Muscle of leg (tissue), 11 donors: ENCODE results near the gene PPP1R13L. TPM values are rescaled to one million over a fixed set of nuclear protein-coding genes. Genes with fewer than 3 reads are reported as not detected.

Source experiments
- DNase-seq: peaks from one replicate; pipeline ENCODE4 v3.0.0; 2013
- H3K27ac ChIP-seq: one replicate; pipeline ENCODE4 v1.5.1; 2013; ENCODE audit warnings: mild to moderate bottlenecking, low read length, control low read depth
- H3K27me3 ChIP-seq: one replicate; pipeline ENCODE4 v1.6.1; 2013; ENCODE audit warnings: low read length; ENCODE audit not compliant: control insufficient read depth, insufficient read depth
- H3K36me3 ChIP-seq: one replicate; pipeline ENCODE4 v1.6.1; 2013; ENCODE audit warnings: low read length; ENCODE audit not compliant: control insufficient read depth, insufficient read depth
- H3K4me1 ChIP-seq: one replicate; pipeline ENCODE4 v1.6.1; 2013; ENCODE audit warnings: low read length; ENCODE audit not compliant: control insufficient read depth, insufficient read depth
- H3K4me3 ChIP-seq: one replicate; pipeline ENCODE4 v1.5.1; 2013; ENCODE audit warnings: low read length, control low read depth
- H3K9me3 ChIP-seq: replicated peaks from 2 replicates; pipeline ENCODE4 v1.6.1; 2013; ENCODE audit warnings: low read depth, low read length; ENCODE audit not compliant: control insufficient read depth
- WGBS: methylation state at CpG from one replicate; pipeline ENCODE4 v1.1.5; 2013; ENCODE audit warnings: missing lambda C conversion rate; ENCODE audit not compliant: insufficient coverage; 5-methylcytosine and 5-hydroxymethylcytosine counted together
- polyA plus RNA-seq, 8 donors: library from polyadenylated mRNA; unstranded; fragments of 120-200 nt; gene quantifications; one replicate each; pipeline versions ENCODE4 v1.2.1 to v1.2.3, GENCODE V29; 2013; ENCODE audit warnings: inconsistent platforms in 1 of 8, low replicate concordance in 1 of 8; ENCODE audit not compliant: insufficient read length in 8 of 8, insufficient read depth in 1 of 8
- total RNA-seq: library from RNA; stranded (reverse); fragments of 120-200 nt; gene quantifications from one replicate; pipeline ENCODE4 v1.2.4, GENCODE V29; 2013

PPP1R13L gene
- total and polyA plus RNA-seq, 9 donors, result 1.7 to 8.4 (median 3.4) TPM

DNA sequence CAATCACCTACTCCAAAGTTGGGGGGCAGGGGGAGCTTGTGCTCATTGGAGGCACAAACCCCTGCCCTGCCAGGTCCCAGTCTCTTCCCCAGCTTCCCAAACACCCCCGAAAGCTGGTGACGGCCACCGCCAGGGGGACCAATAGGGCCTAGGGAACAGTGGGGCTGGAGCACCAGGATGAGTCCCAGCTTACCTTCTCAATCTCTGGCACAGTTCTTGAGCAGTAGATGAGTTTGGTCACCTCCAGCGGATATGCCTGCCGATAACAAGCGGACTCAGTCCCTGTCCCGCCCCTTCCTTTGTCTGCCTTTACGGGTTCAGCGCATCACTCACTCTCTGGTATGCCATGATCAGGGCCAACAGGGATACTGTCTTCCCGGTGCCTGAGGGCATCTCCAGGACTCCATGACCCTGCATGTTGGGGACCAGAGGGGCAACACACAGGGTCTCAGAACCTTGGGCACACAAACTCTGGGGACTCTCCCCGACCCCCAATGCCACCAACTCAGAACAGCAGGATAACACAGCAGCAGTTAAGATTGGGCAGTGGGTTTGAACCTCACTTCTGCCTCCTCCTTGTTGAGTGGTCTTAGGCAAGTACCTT, 36.0 kb downstream of the PPP1R13L start:
- H3K27me3 ChIP-seq, result no peaks in the 10 kb centered on the region
- 89% methylated on average over 11 of the region's 11 CpGs for WGBS
- H3K4me1 ChIP-seq, result peaks cover 8% of the 10 kb centered on the region
- H3K4me3 ChIP-seq, result no peak overlapping the region
- DNase-seq, result no peak
- no peaks in the 10 kb centered on the region for H3K9me3 ChIP-seq
- no peak overlapping the region for H3K27ac ChIP-seq
- peaks cover 19% of the 10 kb centered on the region for H3K36me3 ChIP-seq

DNA sequence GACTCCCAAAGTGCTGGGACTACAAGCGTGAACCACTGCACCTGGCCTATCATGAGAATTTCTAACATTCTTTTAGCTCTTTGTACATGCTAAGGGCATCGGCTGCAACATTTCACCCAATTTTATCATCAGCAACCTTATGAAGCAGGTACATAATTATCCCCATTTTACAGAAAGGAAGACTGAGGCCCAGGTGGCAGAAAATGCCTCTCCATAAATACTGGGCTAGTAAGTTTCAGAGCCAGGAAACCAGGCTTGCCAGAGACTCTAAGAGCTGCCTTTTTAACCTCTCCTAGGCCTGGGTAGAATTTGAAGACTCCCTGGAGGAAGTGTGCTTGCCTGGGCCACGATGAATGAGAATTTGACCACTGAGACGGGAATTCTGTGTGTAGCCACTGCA, 36.7 kb downstream of the PPP1R13L start:
- DNase-seq, result no peak
- no peaks in the 10 kb centered on the region for H3K27me3 ChIP-seq
- H3K4me3 ChIP-seq, result no peak overlapping the region
- 79% methylated on average over 4 of the region's 4 CpGs for WGBS
- peaks cover 24% of the 10 kb centered on the region for H3K36me3 ChIP-seq
- no peak overlapping the region for H3K27ac ChIP-seq
- H3K4me1 ChIP-seq, result peaks cover 8% of the 10 kb centered on the region
- no peaks in the 10 kb centered on the region for H3K9me3 ChIP-seq

DNA sequence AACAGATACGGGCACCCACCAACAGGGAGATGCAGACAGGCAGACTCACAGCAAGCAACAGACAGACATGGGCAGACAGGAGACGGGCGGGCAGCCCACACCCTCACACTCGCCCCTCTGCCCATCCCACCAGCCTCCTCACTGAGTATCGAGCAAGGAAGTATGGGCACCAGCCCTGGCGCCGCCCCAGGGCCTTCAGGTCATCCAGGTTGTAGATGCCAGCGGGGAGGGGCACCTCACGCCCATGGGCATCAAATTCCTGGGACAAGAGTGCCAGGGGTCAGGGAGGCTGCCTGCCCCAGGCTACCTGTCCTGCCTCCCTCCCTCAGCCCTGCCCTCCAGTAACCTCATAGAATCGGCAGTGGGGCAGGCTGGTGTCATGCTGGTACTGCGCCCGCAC, 40.2 kb downstream of the PPP1R13L start:
- H3K4me3 ChIP-seq, result no peak overlapping the region

DNA sequence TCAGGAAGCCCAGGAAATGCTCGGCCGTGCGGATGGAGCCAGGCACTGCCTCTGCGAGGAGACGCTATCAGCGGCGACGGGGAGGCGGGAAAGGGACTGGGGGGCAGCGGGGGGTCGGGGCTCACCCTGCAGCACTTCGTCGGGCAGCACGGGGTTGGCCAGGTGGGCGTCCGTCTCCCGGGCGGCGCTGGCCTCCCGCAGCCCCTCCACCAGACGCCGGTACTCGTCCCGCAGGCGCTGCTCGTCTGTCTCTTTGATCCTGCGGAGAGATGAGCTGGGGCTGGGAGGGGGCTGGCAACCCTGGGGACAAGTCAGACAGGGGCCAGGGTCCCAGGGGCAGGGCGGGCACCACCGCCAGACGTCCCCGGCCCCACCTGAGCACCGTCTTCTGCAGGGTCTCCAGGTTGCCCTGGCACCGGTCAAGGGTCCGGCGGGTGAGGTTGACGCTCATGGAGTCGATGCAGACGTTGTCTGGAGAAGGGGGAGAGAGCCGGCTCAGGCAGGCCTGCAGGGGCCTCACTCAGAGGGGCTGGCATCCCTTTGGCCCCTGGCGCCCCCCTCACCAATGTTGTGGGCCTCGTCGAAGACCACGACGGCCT, 40.9 kb downstream of the PPP1R13L start:
- Histone ChIP-seq H3K9me3 (no peaks in the 10 kb centered on the region), H3K4me1 (peaks cover 1% of the 10 kb centered on the region), H3K27me3 (no peaks in the 10 kb centered on the region), H3K4me3 (no peak overlapping the region), H3K27ac (no peak overlapping the region), H3K36me3 (peaks cover 48% of the 10 kb centered on the region)
- no peak for DNase-seq
- WGBS, result 92% methylated on average over 29 of the region's 44 CpGs

More for the DNA sequence above, 40.2 kb downstream of the PPP1R13L start:
- H3K4me1 ChIP-seq, result peaks cover 2% of the 10 kb centered on the region
- no peak overlapping the region for H3K27ac ChIP-seq
- no peaks in the 10 kb centered on the region for H3K9me3 ChIP-seq
- 93% methylated on average over 8 of the region's 12 CpGs for WGBS
- H3K27me3 ChIP-seq, result no peaks in the 10 kb centered on the region
- H3K36me3 ChIP-seq, result peaks cover 43% of the 10 kb centered on the region
- DNase-seq, result no peak

DNA sequence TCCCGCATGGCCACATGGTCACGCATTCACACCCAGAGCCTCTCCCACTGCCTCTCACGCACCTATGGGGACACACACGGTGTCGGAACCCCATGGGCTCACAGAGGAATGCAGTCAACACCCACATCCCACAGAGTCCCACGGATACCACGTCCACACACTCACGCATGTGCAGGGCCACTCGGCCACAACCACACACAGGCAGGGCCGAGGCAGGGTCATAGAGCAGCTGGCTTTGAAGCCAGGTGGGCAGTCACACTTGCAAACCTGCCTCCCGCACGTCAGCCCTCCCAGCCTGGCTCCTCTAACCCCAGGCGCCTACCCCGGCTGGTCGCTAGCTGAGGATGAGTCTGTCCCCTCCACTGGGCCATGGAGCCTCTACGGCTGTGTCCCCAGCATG, 42.6 kb downstream of the PPP1R13L start:
- peaks cover 55% of the 10 kb centered on the region for H3K36me3 ChIP-seq
- 91% methylated on average over 14 of the region's 16 CpGs for WGBS
- H3K9me3 ChIP-seq, result no peaks in the 10 kb centered on the region
- H3K27me3 ChIP-seq, result no peaks in the 10 kb centered on the region
- no peaks in the 10 kb centered on the region for H3K4me1 ChIP-seq
- H3K4me3 ChIP-seq, result no peak overlapping the region
- no peak overlapping the region for H3K27ac ChIP-seq
- DNase-seq, result no peak

DNA sequence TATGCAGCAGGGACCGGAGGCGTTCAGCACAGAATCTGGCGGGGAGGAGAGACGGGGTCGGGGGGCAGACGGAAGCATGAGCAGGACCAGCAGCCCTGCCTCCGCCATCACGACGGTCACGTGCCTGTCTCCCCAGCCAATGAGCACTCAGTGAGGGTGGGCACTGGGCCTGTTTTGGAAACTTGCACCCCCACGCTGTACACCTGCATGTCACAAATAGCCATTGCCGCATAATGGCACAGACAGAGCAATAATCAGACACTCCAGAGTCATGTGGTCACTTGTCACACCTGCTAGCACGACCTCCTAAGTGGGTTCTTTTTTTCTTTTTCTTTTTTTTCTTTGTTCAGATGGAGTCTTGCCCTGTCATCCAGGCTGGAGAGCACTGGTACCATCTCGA, 43.3 kb downstream of the PPP1R13L start:
- 85% methylated on average over 13 of the region's 14 CpGs for WGBS
- Histone ChIP-seq H3K27ac (no peak overlapping the region), H3K27me3 (no peaks in the 10 kb centered on the region), H3K4me3 (no peak overlapping the region), H3K4me1 (no peaks in the 10 kb centered on the region), H3K36me3 (peaks cover 59% of the 10 kb centered on the region), H3K9me3 (no peaks in the 10 kb centered on the region)
- no peak for DNase-seq

DNA sequence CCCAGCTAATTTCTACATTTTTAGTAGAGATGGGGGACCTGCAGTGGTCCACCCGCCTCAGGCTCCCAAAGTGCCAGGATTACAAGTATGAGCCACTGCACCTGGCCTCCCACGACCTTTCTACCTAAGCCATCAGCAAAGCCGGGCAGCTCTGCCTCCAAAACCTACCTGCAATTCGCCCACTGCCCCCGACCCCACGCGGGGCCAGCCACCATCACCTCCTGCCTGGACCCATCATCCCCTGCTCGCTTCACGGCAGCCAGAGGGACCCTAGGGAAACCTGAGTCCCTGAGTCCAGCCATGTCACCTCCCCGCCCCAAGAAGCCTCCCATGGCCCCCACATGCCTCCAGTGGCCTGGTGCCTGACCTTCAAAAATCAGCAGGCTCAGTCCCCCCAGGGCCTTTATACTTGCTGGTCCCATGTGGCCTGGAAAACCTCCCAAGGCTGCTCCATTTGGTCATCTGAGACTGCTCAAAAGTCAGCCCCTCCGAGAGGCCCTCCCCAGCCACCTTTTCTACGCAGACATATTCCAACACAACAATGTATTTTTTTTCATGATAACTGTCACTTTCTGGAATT, 46.6 kb downstream of the PPP1R13L start:
- WGBS, result 90% methylated on average over 10 of the region's 12 CpGs
- H3K4me1 ChIP-seq, result no peaks in the 10 kb centered on the region
- no peak overlapping the region for H3K4me3 ChIP-seq
- H3K27me3 ChIP-seq, result no peaks in the 10 kb centered on the region
- no peak overlapping the region for H3K27ac ChIP-seq
- H3K36me3 ChIP-seq, result peaks cover 66% of the 10 kb centered on the region
- no peak for DNase-seq
- no peaks in the 10 kb centered on the region for H3K9me3 ChIP-seq

DNA sequence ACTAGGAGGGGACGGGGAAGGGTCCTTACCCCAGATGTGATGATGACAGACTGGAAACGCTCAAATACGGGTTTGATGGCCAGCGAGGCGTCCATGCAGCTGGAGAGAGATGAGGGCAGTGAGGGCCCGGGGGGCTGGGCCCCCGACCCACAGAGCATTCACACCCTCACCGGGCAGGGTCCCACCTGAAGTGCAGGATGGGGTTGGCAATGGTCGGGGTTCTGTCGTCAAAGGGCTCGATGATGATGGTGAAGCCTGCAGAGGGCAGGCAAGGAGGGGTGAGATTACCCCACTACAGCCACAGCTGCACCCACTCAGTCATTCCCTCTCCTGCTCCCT, 47.5 kb downstream of the PPP1R13L start:
- Histone ChIP-seq H3K9me3 (no peaks in the 10 kb centered on the region), H3K27ac (no peak overlapping the region), H3K4me1 (no peaks in the 10 kb centered on the region), H3K4me3 (no peak overlapping the region), H3K27me3 (no peaks in the 10 kb centered on the region), H3K36me3 (peaks cover 66% of the 10 kb centered on the region)
- WGBS, result 89% methylated on average over 6 of the region's 11 CpGs
- no peak for DNase-seq

DNA sequence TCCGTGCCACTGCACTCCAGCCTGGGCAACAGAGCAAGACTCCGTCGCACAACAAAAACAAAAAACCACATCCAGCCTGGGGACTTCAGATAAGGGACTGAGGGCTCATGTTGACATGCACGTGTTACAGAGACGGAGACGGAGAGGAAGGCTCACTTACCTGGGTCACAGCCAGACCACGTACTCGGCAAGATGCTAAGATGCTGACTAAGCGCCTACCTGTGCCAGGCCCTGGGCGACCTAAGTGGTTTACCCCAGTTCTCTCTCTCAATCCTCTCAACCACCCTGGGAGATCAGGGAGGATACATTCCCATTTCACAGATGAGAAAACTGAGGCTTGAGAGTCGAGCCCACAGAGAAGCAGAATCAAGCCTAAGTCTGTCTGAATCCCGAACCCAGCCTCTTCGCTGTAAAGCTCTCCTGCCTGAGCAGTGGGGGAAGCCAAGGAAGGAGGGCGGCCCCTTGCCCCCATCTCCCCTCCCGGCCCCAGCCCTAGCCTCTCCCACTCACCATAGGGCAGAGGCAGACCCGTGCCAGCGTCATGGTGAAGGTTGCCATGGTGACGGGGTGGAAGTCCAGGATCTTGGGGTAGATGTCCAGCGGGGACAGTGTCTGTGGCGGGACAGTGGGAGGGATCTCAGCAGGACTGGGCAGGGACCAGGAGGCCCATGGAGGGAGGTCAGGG, 48.0 kb downstream of the PPP1R13L start:
- Histone ChIP-seq H3K4me3 (no peak overlapping the region), H3K27ac (no peak overlapping the region), H3K9me3 (no peaks in the 10 kb centered on the region), H3K36me3 (peaks cover 68% of the 10 kb centered on the region), H3K4me1 (no peaks in the 10 kb centered on the region), H3K27me3 (no peaks in the 10 kb centered on the region)
- no peak for DNase-seq
- 91% methylated on average over 11 of the region's 20 CpGs for WGBS

DNA sequence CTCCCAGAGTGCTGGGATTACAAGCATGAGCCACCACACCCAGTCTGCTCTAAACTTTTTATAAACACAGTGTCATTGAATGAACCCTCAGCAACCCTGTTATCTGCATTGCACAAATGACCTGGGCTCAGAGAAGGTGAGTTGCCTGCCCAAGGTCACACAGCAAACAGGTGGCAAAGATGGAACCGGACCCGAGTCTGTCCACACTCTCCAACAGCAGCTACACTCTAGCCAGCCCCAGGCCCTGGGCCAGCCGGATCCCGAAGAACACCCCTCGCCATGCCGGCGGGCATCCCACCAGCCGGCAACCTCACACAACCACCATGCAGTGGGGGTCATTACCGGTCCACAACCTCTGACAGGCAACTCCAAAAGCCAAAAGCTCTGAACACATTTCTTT, 49.0 kb downstream of the PPP1R13L start:
- no peaks in the 10 kb centered on the region for H3K4me1 ChIP-seq
- H3K36me3 ChIP-seq, result peaks cover 63% of the 10 kb centered on the region
- no peak overlapping the region for H3K4me3 ChIP-seq
- H3K27ac ChIP-seq, result no peak overlapping the region
- no peak for DNase-seq
- 92% methylated on average over 9 of the region's 9 CpGs for WGBS
- H3K27me3 ChIP-seq, result no peaks in the 10 kb centered on the region
- no peaks in the 10 kb centered on the region for H3K9me3 ChIP-seq
